ENCODE measurements around the gene HHAT. TPM values are rescaled to one million over a fixed set of nuclear protein-coding genes. Genes with fewer than 3 reads are reported as not detected.

The HHAT gene
- total RNA-seq, 1 experiment from 2014 or later = 3.0 TPM

- Histone ChIP-seq H3K4me1 (ENCODE audit: insufficient read depth, low read length, poor library complexity, severe bottlenecking) (no peaks in the 10 kb centered on the region), H3K27me3 (replicated peaks; ENCODE audit: insufficient read depth, low read depth, low read length, poor library complexity) (peaks cover 58% of the 10 kb centered on the region), H3K4me3 (ENCODE audit: low read depth, low read length, poor library complexity, severe bottlenecking) (no peak overlapping the region), H3K27ac (ENCODE audit: low read depth, low read length, poor library complexity, severe bottlenecking) (no peak overlapping the region), H3K9me3 (ENCODE audit: low read depth, low read length, poor library complexity, severe bottlenecking) (no peaks in the 10 kb centered on the region), H3K36me3 (ENCODE audit: insufficient read depth, low read length, poor library complexity, severe bottlenecking) (no peaks in the 10 kb centered on the region)
- no peak for TF ChIP-seq EZH2 (IDR thresholded peaks at IDR 0.05; ENCODE audit: borderline replicate concordance, low read depth, low read length, poor library complexity, severe bottlenecking)
- TF ChIP-seq, protein P1, sequence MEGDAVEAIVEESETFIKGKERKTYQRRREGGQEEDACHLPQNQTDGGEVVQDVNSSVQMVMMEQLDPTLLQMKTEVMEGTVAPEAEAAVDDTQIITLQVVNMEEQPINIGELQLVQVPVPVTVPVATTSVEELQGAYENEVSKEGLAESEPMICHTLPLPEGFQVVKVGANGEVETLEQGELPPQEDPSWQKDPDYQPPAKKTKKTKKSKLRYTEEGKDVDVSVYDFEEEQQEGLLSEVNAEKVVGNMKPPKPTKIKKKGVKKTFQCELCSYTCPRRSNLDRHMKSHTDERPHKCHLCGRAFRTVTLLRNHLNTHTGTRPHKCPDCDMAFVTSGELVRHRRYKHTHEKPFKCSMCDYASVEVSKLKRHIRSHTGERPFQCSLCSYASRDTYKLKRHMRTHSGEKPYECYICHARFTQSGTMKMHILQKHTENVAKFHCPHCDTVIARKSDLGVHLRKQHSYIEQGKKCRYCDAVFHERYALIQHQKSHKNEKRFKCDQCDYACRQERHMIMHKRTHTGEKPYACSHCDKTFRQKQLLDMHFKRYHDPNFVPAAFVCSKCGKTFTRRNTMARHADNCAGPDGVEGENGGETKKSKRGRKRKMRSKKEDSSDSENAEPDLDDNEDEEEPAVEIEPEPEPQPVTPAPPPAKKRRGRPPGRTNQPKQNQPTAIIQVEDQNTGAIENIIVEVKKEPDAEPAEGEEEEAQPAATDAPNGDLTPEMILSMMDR (conservative IDR thresholded peaks at IDR 0.05; ENCODE audit: low read depth, low read length) = no peak
- no peak for DNase-seq (ENCODE audit: low spot score)
- ChIA-PET POLR2A (ENCODE audit: low non-redundant PET) (no interaction called here), CTCF (no interaction called here)
- intact Hi-C loops (cut with micrococcal nuclease; ENCODE audit: unreplicated experiment) = no loop called here
- no TSS peak for BruUV-seq (replicated peaks)
These were observed 225.7 kb downstream of the HHAT start for GRCh38 chr1:210554382-210554781.

- Histone ChIP-seq H3K9me3 (ENCODE audit: low read depth, low read length, poor library complexity, severe bottlenecking) (no peaks in the 10 kb centered on the region), H3K4me1 (ENCODE audit: insufficient read depth, low read length, poor library complexity, severe bottlenecking) (no peaks in the 10 kb centered on the region), H3K36me3 (ENCODE audit: insufficient read depth, low read length, poor library complexity, severe bottlenecking) (no peaks in the 10 kb centered on the region), H3K4me3 (ENCODE audit: low read depth, low read length, poor library complexity, severe bottlenecking) (no peak overlapping the region), H3K27me3 (replicated peaks; ENCODE audit: insufficient read depth, low read depth, low read length, poor library complexity) (peaks cover 41% of the 10 kb centered on the region), H3K27ac (ENCODE audit: low read depth, low read length, poor library complexity, severe bottlenecking) (no peak overlapping the region)
- DNase-seq (ENCODE audit: low spot score) = no peak
- POLR2A ChIA-PET (ENCODE audit: low non-redundant PET) = no interaction called here
- no TSS peak for BruUV-seq (replicated peaks)
- intact Hi-C loops (cut with micrococcal nuclease; ENCODE audit: unreplicated experiment) = no loop called here
- CTCF ChIA-PET = no interaction called here
- TF ChIP-seq, protein P1 (conservative IDR thresholded peaks at IDR 0.05; ENCODE audit: low read depth, low read length) = no peak
- TF ChIP-seq EZH2 (IDR thresholded peaks at IDR 0.05; ENCODE audit: borderline replicate concordance, low read depth, low read length, poor library complexity, severe bottlenecking) = no peak
These were observed 227.8 kb downstream of the HHAT start for GRCh38 chr1:210556475-210556874.

- Histone ChIP-seq H3K36me3 (ENCODE audit: insufficient read depth, low read length, poor library complexity, severe bottlenecking) (no peaks in the 10 kb centered on the region), H3K27me3 (replicated peaks; ENCODE audit: insufficient read depth, low read depth, low read length, poor library complexity) (peaks cover 31% of the 10 kb centered on the region), H3K9me3 (ENCODE audit: low read depth, low read length, poor library complexity, severe bottlenecking) (no peaks in the 10 kb centered on the region), H3K4me1 (ENCODE audit: insufficient read depth, low read length, poor library complexity, severe bottlenecking) (no peaks in the 10 kb centered on the region), H3K27ac (ENCODE audit: low read depth, low read length, poor library complexity, severe bottlenecking) (no peak overlapping the region), H3K4me3 (ENCODE audit: low read depth, low read length, poor library complexity, severe bottlenecking) (no peak overlapping the region)
- CTCF ChIA-PET = no interaction called here
- POLR2A ChIA-PET (ENCODE audit: low non-redundant PET) = no interaction called here
- no peak for TF ChIP-seq EZH2 (IDR thresholded peaks at IDR 0.05; ENCODE audit: borderline replicate concordance, low read depth, low read length, poor library complexity, severe bottlenecking)
- TF ChIP-seq, protein P1 (conservative IDR thresholded peaks at IDR 0.05; ENCODE audit: low read depth, low read length) = no peak
- intact Hi-C loops (cut with micrococcal nuclease; ENCODE audit: unreplicated experiment) = no loop called here
- no peak for DNase-seq (ENCODE audit: low spot score)
- no TSS peak for BruUV-seq (replicated peaks)
These were observed 228.8 kb downstream of the HHAT start for GRCh38 chr1:210557426-210558077.
